ENCODE data around the gene ENTR1. TPM values are rescaled to one million over a fixed set of nuclear protein-coding genes. Genes with fewer than 3 reads are reported as not detected.

The ENTR1 gene
- total RNA-seq, 1 donor from 2014 or later, result 34.9 TPM

- H3K4me3 ChIP-seq, result no peak overlapping the region
- no peak overlapping the region for H3K27ac Mint-ChIP-seq
Observed at GRCh38 chr9:136378170-136379002, 32.0 kb downstream of the ENTR1 start.

GRCh38 chr9:136377341-136378169, 32.9 kb downstream of the ENTR1 start:
- Mint-ChIP-seq H3K4me1 (peaks cover 6% of the 10 kb centered on the region), H3K9me3 (no peaks in the 10 kb centered on the region), H3K36me3 (no peaks in the 10 kb centered on the region), H3K27me3 (ENCODE audit: insufficient read depth, low read depth) (peaks cover 2% of the 10 kb centered on the region), H3K27ac (no peak overlapping the region), H3K4me3 (no peak overlapping the region)
- Histone ChIP-seq H3K27ac (no peak overlapping the region), H3K27me3 (no peaks in the 10 kb centered on the region), H3K4me2 (no peak overlapping the region), H3K4me1 (no peaks in the 10 kb centered on the region), H2AFZ (replicated peaks) (no peak overlapping the region), H3K79me2 (ENCODE audit: low read depth) (no peaks in the 10 kb centered on the region), H3F3A (ENCODE audit: low read depth) (no peaks in the 10 kb centered on the region), H3K9me3 (ENCODE audit: low read depth) (no peaks in the 10 kb centered on the region), H3K36me3 (no peaks in the 10 kb centered on the region), H3K4me3 (no peak overlapping the region), H4K20me1 (ENCODE audit: low read depth) (no peaks in the 10 kb centered on the region), H3K9ac (no peak overlapping the region)
- no peak for TF ChIP-seq EZH2phosphoT487 (IDR thresholded peaks at IDR 0.05)
- TF ChIP-seq, protein P1, sequence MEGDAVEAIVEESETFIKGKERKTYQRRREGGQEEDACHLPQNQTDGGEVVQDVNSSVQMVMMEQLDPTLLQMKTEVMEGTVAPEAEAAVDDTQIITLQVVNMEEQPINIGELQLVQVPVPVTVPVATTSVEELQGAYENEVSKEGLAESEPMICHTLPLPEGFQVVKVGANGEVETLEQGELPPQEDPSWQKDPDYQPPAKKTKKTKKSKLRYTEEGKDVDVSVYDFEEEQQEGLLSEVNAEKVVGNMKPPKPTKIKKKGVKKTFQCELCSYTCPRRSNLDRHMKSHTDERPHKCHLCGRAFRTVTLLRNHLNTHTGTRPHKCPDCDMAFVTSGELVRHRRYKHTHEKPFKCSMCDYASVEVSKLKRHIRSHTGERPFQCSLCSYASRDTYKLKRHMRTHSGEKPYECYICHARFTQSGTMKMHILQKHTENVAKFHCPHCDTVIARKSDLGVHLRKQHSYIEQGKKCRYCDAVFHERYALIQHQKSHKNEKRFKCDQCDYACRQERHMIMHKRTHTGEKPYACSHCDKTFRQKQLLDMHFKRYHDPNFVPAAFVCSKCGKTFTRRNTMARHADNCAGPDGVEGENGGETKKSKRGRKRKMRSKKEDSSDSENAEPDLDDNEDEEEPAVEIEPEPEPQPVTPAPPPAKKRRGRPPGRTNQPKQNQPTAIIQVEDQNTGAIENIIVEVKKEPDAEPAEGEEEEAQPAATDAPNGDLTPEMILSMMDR (IDR thresholded peaks at IDR 0.05), result no peak
- TF ChIP-seq EZH2 (IDR thresholded peaks at IDR 0.05), result no peak
- DNase-seq (ENCODE audit: low spot score), result no peak

More at GRCh38 chr9:136378170-136379002, 32.0 kb downstream of the ENTR1 start:
- Histone ChIP-seq H3K79me2 (ENCODE audit: low read depth) (no peaks in the 10 kb centered on the region), H4K20me1 (ENCODE audit: low read depth) (no peaks in the 10 kb centered on the region), H3F3A (ENCODE audit: low read depth) (no peaks in the 10 kb centered on the region), H3K4me2 (no peak overlapping the region), H2AFZ (replicated peaks) (no peak overlapping the region), H3K27ac (no peak overlapping the region), H3K4me1 (no peaks in the 10 kb centered on the region), H3K36me3 (no peaks in the 10 kb centered on the region), H3K9ac (no peak overlapping the region), H3K9me3 (ENCODE audit: low read depth) (no peaks in the 10 kb centered on the region), H3K27me3 (no peaks in the 10 kb centered on the region)
- Mint-ChIP-seq H3K4me1 (no peaks in the 10 kb centered on the region), H3K27me3 (ENCODE audit: insufficient read depth, low read depth) (peaks cover 2% of the 10 kb centered on the region), H3K9me3 (no peaks in the 10 kb centered on the region), H3K36me3 (no peaks in the 10 kb centered on the region), H3K4me3 (no peak overlapping the region)
- no peak for DNase-seq (ENCODE audit: low spot score)
- TF ChIP-seq EZH2 (IDR thresholded peaks at IDR 0.05), result no peak
- no peak for TF ChIP-seq EZH2phosphoT487 (IDR thresholded peaks at IDR 0.05)
- TF ChIP-seq, protein P1 (IDR thresholded peaks at IDR 0.05), result no peak

DNA sequence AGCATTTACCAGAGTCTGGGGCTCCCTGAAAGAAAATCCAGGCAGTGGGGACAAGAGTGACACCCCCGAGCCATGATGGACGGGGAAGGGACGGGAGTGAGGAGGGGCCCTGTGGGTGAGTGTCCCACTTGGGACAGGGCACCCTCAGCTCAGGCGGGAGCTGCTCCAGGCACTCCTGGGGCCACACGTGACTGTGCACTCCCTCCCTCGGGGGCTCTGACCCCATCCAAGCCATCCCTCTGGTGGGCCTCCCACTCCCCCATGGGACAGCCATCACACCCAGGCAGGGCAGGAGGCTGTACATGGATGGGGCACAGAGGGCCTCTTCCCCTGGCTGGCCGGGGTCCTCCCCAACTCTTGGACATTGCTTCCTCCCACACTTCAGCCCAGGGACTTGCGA, 34.0 kb downstream of the ENTR1 start:
- H3K4me1 ChIP-seq, result no peaks in the 10 kb centered on the region
- DNase-seq (ENCODE audit: low spot score), result no peak
- H3F3A ChIP-seq (ENCODE audit: low read depth), result no peaks in the 10 kb centered on the region
- H3K27ac ChIP-seq, result no peak overlapping the region
- no peaks in the 10 kb centered on the region for H3K9me3 ChIP-seq (ENCODE audit: low read depth)
- H3K4me3 ChIP-seq, result no peak overlapping the region
- no peaks in the 10 kb centered on the region for H3K27me3 ChIP-seq
- H3K27me3 Mint-ChIP-seq (ENCODE audit: insufficient read depth, low read depth), result peaks cover 2% of the 10 kb centered on the region
- no peak overlapping the region for H3K4me2 ChIP-seq
- H3K36me3 ChIP-seq, result no peaks in the 10 kb centered on the region
- H3K9ac ChIP-seq, result no peak overlapping the region
- no peaks in the 10 kb centered on the region for H3K9me3 Mint-ChIP-seq
- H3K36me3 Mint-ChIP-seq, result no peaks in the 10 kb centered on the region
- H2AFZ ChIP-seq (replicated peaks), result no peak overlapping the region
- no peak overlapping the region for H3K27ac Mint-ChIP-seq
- H3K4me1 Mint-ChIP-seq, result peaks cover 6% of the 10 kb centered on the region
- H3K79me2 ChIP-seq (ENCODE audit: low read depth), result no peaks in the 10 kb centered on the region
- no peak for TF ChIP-seq EZH2 (IDR thresholded peaks at IDR 0.05)
- no peaks in the 10 kb centered on the region for H4K20me1 ChIP-seq (ENCODE audit: low read depth)
- no peak overlapping the region for H3K4me3 Mint-ChIP-seq
